Activated CD8-positive, alpha-beta memory T cell treated with anti-CD3 and anti-CD28 coated beads for 48 hours (primary cell): ENCODE measurements around the gene TRIM15.
"Not testable (repeated sequence)": the region's sequence is repeated elsewhere in the genome, so short reads cannot be mapped to it uniquely, and the experiment has no call there.

Experiments used
- DNase-seq, 3 experiments: peaks; one replicate each; pipeline ENCODE4 v3.0.0-alpha.2; 2020; ENCODE audit warnings: low read depth in 2 of 3, low spot score in 2 of 3

TRIM15 gene

DNA sequence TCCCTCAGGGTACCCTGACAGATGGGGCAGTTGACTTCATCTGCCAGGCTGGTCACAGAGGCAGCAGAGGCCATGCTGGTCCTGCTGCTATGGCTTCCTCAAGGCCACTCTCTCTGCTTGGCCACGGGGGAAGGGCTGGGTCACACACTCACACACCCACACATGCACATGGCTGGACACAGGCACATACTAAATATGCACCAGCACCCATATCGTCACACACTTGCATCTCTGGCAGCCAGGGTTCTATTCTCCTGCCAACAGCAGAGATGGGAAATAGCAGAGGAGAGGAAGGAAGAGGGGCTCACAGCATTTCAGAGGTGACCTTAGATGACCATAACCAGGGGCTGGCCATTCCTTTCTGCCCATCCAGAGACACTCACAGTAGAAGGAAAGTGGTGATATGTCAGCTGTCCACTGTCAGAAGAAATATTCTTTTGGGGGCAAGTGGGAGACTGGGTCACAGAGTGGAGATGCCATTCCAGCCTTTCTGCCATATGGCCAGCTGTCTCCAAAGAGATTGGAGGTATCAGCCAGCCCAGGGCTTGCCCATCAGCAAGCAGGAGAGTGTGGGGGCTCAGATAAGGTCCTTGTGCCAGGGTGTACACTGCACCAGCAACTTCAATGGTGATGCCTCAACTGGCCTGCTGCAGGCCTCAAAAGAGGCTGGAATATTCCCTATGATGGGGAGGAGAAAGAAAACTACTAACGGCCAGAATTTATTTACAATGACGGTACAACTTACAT, 2.4 kb upstream of the TRIM15 start, which contains the start of gene TRIM10:
TRIM10 (minus strand) TSS at position 427 of the 747 bp plus-strand sequence; CDS start at position 74, 353 bp downstream.
- DNase-seq: no peak

DNA sequence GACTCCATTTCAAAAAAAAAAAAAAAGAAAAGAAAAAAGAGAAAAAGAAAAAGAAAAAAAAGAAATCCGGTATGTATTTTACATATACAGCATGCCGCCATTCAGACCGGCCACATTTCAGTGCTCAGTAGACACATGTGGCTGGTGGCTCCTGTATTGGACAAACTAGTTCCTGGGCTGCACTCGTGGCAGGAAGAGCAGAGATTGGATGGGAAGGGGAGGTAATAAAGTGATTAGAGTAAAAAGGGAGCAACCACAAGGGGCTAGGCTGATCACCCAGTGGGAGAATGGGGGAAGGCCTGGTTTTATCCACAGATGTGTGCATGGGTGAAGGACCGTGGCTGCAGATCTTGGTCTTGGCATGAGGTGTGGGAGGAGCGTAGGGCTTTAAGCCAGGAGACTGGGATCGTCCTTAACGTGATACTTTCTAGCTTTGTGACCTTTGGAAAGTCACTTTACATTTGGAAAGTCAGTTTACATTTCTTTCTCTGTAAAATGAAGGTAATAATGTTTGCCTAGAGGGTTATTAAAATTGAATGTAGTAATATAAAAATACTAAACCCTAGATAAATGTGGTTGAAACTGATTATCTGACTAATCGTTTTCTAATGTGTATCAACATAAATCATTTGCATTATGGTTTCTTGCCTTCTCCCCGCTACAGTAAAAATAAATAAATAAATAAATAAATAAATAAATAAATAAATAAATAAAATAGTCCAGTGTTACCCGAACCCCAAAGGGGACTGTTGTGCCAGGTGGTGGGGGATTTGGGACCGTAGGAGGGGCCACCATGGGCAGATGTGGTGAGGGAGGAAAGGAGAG, 869 bp upstream of the TRIM15 start:
- no peak for DNase-seq

DNA sequence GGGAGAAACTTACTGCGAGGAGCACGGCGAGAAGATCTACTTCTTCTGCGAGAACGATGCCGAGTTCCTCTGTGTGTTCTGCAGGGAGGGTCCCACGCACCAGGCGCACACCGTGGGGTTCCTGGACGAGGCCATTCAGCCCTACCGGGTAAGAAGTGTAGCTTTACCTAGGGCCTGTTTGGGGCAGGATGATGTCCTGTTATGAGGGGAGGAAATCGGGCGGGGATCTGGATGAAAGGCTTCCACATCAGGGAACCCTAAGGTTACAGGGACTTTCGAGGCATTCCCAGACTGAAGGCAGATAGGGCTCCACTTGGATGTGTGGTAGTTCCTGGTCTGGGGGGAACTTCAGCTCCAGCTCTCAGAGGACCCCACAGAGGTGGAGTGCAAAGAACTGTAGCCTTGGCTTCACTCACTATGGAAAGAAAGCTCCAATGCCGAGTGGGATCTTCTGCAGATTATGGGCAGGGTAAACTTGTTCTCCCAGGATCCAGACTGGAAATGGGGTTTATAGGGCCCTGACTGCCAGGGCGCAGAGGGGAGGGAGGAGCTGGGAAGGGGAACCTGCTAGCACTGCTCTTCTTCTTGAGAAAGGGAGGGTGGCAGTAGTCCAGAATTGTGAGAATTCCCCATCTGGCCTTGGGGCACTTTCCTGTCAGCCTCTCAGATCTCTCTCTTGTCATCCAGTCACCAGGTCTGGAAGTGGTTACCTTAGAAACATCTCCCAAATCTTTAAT, 740 bp downstream of the TRIM15 start:
- DNase-seq: no peak

DNA sequence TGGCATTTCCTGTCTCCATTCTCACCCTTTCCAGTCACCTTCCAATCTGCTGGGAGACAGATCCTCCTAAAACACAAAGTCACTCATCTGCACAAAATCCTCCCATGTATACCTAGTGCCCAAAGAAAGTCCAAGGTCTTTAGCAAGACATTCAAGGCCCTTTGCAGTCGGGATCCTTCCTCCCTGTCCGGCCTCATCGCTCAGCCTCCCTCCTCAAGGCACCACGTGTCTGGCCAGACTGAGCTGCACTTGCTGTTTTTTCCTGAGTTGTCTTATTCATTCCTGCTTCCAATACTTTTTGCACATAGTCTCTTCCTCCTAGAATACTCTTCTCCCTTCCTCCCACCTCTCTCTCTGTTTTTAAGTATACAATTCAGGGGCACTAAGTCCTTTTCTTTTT, 1.4 kb downstream of the TRIM15 start:
- no peak for DNase-seq

DNA sequence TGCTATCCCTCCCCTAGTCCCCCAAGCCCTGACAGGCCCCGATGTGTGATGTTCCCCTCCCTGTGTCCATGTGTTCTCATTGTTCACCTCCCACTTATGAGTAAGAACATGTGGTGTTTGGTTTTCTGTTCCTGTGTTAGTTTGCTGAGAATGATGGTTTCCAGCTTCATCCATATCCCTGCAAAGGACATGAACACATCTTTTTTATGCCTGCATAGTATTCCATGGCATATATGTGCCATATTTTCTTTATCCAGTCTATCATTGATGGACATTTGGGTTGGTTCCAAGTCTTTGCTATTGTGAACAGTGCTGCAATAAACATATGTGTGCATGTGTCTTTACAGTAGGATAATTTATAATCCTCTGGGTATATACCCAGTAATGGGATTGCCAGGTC, 1.9 kb downstream of the TRIM15 start:
- not testable (repeated sequence) for DNase-seq

DNA sequence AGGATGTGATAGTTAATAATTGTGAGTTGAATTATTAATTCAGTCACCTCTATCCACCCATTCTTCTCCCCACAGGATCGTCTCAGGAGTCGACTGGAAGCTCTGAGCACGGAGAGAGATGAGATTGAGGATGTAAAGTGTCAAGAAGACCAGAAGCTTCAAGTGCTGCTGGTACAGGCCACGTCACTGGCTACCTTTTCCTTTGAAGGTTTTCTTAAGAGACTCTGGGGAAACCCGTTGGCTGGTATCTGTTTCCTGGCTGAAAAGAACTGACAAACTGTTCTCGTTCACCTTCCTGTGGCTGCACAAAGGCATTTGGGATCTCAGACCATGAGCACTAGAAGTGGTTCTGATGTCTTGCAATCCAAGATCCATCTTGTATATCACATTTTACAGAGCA, 3.8 kb downstream of the TRIM15 start:
- no peak for DNase-seq

DNA sequence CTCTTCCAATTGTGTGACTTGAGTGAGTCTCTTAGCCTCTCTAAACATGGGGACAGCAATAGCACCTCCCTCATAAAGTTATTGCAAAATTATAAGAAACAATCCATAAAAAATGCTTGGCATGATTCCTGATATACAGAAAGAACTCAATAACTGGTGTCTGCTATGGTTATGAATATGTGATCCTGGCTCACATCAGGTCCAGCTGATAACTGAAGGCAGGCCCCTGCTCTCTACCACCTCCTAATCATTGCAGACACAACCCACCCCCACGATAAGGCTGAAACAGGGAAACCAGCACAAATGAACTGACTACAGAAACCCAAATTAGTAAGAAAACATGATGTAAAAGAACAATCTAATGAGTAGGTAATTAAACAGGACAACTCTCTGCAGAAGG, 5.4 kb downstream of the TRIM15 start:
- no peak for DNase-seq

DNA sequence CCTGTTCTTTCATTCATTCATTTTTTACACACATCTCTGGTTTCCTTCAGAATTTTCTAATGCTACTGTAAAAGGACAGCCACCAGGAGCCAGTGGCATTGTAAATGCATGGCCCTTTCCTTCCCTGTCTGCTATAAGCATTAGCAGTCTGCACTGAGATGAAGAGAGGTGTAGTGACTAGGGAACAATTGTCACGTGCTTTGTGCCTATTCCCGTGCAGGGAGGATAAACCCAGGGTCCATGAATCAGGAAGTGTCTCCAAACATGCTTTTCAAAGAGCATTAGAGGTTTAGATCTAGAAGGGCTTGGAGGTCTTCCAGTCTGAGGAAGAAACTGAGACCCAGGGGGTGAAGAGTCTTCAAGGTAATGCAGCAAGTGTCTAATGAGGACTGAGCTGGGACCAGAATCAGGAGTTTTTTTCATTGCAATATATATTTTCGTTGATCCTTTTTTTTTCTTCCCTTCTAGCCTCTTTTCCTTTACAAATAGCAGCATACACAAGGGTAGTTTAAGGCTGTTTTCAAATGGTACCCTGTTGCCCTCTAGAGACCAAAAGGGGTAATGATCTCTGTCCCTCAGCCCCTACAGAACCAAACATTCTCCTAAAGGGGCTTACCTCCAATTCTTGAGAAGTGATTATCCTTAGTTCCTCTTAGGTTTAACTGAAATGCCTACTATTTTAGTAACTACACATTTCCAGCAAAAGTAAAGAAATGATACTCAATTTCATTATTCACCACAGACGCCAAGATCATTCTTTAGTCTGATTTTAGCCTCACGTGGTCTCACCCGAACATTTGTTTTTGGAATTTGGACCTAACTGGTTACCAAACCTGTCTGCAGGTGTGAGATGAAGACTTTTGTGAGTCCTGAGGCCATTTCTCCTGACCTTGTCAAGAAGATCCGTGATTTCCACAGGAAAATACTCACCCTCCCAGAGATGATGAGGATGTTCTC, 6.6 kb downstream of the TRIM15 start:
- no peak for DNase-seq

DNA sequence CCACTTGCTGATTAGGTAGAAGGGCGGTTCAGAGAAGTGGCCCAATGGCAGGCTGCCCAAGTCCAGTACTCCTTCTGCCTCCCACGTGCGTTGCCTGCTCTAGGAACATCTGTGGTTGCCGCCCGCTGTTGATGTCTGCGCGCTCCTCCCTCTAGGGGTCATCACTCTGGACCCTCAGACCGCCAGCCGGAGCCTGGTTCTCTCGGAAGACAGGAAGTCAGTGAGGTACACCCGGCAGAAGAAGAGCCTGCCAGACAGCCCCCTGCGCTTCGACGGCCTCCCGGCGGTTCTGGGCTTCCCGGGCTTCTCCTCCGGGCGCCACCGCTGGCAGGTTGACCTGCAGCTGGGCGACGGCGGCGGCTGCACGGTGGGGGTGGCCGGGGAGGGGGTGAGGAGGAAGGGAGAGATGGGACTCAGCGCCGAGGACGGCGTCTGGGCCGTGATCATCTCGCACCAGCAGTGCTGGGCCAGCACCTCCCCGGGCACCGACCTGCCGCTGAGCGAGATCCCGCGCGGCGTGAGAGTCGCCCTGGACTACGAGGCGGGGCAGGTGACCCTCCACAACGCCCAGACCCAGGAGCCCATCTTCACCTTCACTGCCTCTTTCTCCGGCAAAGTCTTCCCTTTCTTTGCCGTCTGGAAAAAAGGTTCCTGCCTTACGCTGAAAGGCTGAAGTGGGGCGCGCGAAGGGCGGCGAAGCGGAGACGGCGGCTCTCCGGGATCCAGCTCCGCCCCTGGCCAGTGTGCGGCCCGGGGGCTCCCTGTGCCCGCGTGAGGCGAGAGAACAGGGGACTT, 8.5 kb downstream of the TRIM15 start:
- DNase-seq: no peak

DNA sequence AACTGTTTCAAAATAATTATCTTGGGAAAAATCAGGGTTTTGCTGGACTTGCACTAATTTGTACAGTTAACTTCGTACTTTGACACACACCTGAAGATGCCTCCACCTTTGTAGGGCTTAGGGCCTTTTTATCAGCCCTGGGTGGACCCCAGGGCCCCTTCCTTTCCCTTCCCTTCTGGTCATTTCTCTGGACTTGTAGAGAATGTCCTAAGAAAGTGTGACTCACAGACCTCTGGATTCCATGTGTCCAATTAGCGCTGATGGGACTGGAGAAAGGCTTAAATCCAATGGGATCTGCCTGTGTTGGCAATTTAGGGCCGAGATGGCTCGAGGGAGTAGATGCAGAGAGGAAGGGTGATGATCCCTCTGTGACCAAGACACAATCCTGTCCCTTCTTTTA, 9.3 kb downstream of the TRIM15 start:
- no peak for DNase-seq

DNA sequence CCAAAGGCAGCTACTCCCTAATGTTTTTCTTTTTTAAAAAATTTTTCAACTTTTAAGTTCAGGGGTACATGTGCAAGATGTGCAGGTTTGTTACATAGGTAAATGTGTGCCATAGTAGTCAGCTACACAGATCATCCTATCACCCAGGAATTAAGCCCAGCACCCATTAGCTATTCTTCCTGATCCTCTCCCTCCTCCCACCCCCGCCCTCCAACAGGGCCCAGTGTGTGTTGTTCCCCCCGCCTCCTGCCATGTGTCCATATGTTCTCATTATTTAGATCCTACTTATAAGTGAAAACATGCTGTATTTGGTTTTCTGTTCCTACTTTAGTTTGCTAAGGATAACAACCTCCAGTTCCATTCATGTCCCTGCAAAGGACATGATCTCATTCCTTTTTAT, 12.4 kb downstream of the TRIM15 start:
- no peak for DNase-seq

DNA sequence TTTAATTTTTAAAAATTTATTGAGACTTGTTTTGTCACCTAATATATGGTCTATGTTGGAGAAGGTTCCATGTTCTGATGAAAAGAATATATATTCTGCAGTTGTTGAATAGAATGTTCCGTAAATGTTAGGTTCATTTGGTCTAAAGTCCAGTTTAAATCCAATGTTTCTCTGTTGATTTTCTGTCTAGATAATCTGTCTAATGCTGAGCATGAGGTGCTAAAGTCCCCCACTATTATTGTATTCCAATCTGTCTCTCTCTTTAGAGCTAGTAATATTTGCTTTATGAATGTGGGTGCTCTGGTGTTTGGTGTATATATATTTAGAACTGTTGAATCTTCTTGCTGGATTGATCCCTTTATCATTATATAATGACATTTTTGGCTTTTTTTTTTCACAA, 15.5 kb downstream of the TRIM15 start:
- DNase-seq: no peak

DNA sequence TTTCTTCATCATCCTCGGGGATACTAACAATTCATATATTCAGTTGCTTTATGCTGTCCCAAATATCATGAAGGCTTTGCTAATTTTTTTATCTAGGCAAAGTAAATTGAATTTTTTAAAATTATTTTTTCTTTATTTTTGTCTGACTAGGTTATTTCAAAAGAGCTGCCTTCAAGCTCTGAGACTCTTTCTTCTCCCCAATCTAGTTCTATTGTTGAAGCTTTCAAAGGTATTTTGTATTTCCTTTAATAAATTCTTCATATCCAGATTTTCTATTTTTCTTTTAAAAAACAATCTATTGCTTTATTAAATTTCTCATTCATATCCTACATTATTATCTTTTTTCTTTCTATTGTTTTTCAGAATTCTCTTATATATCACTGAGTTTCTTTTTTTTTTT, 16.8 kb downstream of the TRIM15 start:
- DNase-seq: no peak

DNA sequence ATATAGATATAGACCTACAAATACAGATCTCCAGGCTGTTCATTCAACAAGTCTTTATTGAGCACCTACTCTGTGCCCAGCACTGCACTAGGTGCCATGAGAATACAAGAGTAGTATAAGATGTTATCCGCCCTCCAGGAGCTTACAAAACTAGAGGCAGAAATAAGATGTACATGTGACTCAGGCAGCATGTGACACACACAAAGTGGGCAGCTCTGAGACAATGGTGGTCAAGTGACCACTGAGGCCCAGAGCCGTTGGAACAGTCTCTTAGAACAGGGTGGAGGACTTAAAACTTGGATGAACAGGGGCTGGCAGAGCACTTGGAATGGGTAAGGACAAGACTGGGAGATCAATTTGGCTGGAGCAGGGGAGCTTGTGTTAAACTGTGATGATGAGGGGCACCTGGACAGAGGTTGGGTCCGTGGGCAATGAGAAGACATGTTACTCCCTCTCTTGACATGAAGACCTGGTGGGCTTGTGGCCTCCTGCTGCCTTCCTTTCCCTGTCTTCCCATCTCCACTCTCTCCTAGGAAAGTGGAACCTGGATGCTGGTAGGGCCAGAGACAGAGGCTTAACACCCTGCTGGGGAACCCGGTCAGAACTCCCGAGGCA, 21.2 kb downstream of the TRIM15 start:
- DNase-seq: no peak

DNA sequence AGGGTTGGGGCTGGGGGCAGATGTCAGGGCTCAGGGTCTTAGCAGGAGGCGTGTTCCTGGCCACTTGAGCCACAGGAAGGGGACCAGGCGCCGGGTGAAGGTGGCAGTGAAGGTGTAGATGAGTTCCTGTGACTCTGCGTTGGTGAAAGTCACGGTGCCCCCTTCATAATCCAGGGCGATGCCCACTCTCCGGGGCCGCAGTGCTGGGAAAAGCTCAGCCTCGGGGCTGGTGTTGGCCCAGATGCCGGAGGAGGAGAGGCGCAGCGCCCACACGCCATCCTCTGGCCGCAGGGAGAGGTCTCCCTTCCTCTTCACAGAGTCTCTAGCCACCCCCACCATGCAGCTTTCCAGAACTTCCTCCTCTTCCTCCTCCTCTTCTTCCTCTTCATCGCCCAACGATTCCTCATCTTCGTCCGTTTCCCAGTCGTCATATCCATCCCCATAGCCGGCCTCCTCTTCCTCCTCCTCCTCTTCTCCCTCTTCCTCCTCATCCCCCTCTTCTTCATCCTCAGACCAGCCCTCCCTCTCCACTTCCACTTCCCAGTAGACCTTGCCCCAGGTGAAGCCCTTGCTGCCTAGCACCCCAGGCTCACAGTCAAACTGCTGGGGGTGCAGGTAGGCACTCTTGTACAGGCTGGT, 22.6 kb downstream of the TRIM15 start:
- DNase-seq: no peak

DNA sequence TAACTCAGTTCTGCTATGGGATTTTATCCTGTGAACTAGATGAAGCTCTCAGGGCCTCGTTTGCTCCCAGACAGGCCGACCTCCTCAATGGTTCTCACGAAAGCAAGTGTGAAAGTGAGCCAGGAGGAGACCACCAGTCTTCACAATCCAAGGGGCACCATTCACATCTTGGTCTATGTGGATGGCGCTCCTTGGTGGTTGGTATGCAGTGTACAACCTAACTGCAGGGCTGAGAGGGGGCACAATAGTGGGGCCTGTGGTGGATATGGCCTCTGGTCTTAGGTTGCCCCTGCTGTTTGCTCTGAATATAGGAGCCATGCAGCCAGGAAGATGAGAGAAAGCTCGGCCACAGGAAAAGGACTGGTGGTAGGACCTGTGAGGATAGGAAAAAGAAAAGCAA, 25.2 kb downstream of the TRIM15 start:
- no peak for DNase-seq

DNA sequence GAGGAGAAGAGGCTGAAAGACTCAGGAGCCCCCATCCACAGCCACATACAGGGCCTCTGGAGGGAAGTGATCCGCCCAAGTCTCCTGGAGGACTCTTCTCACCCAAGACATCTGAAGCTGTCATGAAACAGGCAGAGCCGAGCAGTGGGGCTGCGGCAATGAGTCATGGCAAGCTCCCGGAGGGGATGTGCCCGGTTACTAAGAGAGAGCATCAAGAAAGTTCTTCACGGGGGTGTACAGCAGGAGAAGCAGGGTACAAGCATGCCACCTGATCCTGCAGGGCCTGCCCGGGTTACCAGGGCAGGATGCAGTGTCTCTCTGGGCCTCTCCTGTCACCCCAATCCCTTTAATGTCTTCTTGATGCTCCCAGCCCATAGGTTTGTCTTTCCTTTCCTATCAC, 28.7 kb downstream of the TRIM15 start:
- no peak for DNase-seq

DNA sequence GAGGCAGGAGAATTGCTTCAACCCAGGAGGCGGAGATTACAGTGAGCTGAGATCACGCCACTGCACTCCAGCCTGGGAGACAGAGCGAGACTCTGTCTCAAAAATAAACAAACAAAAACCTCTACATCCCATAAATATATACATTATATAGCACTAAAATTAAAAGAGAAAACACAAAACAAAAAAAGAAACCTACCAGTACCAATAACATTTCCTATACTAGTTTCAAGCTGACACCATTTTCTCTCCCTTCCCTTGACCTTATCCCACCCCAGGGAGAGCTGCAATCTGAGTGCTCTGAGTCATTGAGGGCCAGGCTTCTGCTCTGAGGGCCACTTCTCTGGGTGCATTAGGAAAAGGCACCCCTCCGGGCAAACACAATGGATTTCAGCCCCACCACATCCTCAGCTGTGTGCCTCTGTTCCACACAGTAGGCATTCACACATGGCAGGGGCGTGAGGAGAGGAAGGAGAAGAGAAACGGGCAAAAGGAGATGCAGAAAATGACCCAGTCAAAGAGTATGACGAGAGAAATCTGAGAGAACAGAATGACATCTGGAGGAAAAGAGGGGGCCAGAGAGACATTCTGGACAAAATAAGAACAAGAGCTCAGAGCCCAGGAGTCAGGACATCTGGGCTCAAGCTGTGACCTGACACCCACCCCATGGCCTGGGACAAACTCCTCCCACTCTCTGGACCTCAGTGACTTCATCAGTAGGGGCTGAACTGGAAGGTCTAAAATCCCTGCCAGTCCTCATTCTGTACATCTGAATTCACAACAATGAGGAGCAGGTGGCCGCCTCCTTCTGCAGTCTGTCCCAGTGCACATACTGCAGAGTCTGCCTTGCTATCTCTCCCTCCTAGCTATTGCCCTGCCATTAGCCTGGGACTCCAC, 31.7 kb downstream of the TRIM15 start:
- no peak for DNase-seq
